Body of pancreas (tissue), 4 donors: ENCODE results near the gene CTBP1.

Experiments used
- POLR2A ChIP-seq, 3 donors: fragments of 450-650 bp; IDR thresholded peaks; one replicate each; pipeline ENCODE4 v1.6.1; 2016; ENCODE audit warnings: antibody characterized with exemption in 3 of 3, mild to moderate bottlenecking in 2 of 3
- TF ChIP-seq, protein P1 (sequence below), 7 experiments: fragments of 450-650 bp in 4 of 7; fragments of 200-600 bp in 3 of 7; sonication (generic) in 3 of 7; IDR thresholded peaks; one replicate each; pipeline ENCODE4 v1.5.1; 2016 to 2019; ENCODE audit warnings: antibody characterized with exemption in 7 of 7

GRCh38 chr4:1196421-1197183, 52.3 kb downstream of the CTBP1 start:
- TF ChIP-seq, protein P1, sequence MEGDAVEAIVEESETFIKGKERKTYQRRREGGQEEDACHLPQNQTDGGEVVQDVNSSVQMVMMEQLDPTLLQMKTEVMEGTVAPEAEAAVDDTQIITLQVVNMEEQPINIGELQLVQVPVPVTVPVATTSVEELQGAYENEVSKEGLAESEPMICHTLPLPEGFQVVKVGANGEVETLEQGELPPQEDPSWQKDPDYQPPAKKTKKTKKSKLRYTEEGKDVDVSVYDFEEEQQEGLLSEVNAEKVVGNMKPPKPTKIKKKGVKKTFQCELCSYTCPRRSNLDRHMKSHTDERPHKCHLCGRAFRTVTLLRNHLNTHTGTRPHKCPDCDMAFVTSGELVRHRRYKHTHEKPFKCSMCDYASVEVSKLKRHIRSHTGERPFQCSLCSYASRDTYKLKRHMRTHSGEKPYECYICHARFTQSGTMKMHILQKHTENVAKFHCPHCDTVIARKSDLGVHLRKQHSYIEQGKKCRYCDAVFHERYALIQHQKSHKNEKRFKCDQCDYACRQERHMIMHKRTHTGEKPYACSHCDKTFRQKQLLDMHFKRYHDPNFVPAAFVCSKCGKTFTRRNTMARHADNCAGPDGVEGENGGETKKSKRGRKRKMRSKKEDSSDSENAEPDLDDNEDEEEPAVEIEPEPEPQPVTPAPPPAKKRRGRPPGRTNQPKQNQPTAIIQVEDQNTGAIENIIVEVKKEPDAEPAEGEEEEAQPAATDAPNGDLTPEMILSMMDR (IDR thresholded peaks at IDR 0.05): no peak
- TF ChIP-seq POLR2A (IDR thresholded peaks at IDR 0.05): no peak
